IPS-11a (cell line): ENCODE data around the gene BCAP31.
A peak's percentile ranks its signal among the peaks of the same experiment; 100 is the strongest.
"Not testable (repeated sequence)": the region's sequence is repeated elsewhere in the genome, so short reads cannot be mapped to it uniquely, and the experiment has no call there.

ENCODE experiments used
- H3K4me3 ChIP-seq: one replicate; pipeline ENCODE4 v1.5.1; 2013; ENCODE audit warnings: low read depth, low read length, control low read depth

Gene BCAP31

DNA sequence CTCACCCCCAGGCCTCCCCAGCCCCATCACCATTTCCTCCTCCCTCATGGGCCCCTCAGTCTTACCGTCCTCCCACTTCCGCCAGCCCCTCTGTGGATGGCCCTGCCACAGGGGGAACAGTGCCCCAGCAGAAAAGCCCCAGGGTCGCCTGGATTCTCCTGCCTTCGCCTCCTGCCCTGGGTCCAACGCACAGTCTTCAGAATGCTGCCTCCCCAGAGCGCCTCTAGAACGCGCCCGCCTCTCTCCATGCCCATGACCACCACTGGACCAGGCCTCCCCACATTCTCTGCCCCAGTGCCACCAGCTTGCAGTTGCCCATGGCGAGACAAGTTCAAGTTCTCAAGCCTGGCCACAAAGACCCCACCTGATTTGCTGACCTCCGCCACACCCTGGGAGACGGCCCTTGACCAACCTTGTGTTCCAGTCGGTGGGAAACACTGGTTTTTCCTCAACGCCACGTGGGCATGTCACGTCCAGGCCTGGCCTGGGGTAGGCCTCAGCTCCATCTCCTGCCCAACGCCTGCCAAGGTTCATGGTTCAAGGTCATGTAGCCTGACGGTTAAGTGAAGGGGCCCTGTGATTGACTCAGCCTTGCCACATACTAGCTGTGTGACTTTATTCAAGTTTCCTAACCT, 39.2 kb upstream of the BCAP31 start:
- no peak overlapping the region for H3K4me3 ChIP-seq

DNA sequence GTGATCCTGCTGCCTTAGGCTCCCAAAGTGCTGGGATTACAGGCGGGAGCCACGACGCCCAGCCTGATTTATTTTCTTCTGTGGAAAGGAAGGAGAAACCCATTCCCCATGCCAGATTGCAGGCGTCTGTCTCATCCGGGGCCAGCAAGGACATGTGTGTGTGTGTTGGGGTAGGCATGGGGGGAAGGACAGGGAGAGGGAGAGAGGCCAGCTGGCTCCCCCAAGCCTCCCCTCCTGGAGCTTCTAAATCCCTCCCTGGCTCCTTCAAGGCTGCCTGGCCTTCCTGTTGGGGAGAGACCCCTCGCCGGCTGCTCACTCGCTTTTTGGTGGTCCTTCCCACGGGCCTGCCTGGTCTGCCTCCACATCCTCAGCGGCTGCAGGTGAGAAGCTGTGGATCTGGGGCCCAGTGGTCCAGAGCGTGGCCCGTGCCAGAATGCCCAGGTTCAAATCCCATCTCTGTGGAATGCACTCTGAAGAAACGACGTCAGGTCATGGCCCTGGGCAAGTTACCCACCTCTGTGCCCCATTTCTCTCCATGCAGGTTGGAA, 38.5 kb upstream of the BCAP31 start:
- no peak overlapping the region for H3K4me3 ChIP-seq

DNA sequence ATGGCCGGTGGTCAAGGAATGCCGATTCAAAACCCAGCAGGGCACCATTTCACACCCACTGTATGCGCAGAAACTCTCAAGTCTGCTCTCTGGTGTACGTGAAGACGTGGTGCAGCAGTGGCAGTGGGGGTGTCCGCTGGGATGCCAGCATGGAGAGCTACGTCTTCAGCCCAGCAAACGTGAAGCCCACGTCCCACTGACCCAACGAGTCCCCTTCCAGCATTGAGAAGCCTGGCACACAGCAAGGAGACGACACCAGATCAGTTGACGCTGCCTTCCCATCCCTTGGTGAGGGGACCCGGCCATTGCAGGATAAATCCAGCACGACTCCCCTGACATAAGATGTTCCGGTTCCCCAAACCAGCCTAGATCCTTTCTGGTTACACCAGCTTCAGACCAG, 37.7 kb upstream of the BCAP31 start:
- no peak overlapping the region for H3K4me3 ChIP-seq

DNA sequence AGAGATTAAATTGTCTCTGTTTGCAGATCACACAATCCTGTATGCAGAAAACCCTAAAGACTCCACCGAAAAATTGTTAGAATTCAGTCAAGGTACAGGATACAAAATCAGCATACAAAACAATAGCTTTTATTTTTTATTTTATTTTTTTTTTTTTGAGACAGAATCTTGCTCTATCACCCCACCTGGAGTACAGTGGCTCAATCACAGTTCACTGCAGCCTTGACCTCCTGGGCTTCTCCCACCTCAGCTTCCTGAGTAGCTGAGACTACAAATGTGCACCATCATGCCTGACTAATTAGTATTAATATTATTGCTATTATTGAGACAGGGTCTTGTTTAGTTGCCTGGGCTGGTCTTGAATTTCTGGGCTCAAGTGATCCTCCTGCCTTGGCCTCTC, 30.9 kb upstream of the BCAP31 start:
- H3K4me3 ChIP-seq, result no peak overlapping the region

DNA sequence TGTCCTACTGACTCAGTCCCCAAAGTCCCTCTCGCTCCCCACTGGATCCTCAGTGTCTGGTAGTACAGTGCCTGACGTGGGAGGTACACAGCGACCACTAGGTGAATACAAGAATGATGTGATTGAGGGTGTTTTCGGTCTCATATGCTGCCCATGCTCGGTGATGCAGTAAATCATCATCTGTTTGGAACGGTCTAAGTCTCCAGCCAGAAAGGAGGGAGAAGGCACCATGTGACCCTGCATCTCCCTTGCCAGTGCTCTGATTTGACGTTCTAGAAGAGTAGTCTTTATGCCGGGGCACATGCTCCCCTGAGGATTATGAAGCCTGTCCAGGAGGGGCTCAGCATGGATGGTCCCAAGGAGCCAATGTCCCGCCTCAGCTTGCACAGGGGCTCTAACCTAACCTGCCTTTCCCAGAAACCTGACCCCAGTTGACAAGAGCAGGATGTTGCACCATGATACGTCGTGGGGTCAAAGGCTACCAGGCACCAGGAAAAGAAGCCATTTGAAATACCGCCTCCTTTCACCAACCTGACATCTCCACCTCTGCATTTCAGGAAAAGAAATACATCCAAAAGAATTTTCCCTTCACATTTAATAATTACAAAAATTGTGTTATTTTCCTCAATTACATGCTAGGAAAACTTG, 26.1 kb upstream of the BCAP31 start:
- no peak overlapping the region for H3K4me3 ChIP-seq

DNA sequence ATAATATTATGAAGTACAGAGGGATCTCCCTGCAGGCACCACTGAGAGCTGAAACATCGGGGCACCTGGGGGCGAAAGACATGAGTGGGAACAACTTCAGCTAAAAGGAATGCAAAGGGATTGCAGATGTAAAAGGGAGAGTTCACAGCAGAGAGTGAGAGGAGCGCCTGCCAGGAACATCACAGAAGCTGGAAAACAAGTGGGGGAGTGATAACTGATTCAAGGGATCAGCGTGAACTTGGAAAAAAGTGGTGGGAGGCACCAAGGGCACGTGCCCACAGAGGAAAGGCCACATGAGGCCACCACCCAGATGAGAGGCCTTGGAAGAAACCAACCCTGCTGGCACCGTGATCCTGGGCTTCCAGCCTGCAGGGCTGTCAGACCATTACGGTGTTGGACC, 24.8 kb upstream of the BCAP31 start:
- H3K4me3 ChIP-seq, result not testable (repeated sequence)

DNA sequence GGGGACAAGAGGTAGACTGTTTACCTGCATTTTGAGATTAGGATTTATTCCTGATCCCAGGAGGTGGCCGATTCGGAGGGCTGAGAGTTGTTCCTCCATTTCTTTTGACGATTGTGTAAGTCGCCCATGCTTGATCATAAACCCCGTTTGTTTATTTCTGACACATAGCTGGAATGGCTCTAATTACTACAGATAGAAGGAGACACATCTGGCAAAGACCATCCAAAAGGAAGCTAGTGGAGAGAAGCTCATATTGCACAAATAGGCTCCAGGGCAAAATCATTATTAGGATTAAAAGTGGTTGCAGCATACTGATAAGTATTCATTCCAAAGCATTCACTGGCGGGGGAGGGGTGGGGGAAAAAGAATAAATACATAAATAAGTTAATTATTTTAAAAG, 22.8 kb upstream of the BCAP31 start:
- H3K4me3 ChIP-seq, result not testable (repeated sequence)

DNA sequence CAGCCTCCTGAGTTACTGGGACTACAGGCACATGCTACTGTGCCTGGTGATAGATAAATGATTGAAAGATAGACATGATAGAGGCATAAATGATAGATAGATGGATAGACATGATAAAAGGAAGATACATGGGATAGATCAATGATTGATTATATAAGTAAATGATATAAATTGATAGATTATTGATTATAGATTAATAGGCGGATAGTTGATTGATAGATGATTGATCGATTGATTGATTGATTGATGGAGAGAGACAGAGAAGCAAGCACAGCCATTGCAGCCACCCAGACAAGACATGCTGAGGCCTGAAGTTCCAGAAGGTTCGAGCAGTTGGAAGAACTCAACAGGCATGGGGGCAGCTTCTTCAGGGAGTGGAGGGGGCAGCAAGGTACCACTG, 22.2 kb upstream of the BCAP31 start:
- no peak overlapping the region for H3K4me3 ChIP-seq

DNA sequence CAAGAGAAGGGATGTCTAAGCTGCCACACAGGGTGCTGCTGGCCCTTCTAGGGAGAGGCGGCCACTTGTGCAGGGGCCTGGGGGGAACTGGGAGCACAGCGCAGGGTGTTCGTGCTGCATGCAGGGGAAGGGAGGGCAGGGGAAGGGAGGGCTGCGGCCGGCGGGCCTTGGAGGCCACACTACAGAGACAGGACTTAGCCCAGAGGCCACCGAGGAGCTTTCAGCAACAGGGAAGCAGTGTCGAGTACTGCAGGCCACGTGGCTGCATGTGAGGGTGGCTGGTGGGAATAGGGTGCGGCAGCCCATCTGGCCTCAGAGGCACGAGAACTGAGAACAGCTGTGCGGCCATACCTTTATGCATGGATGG, 20.9 kb upstream of the BCAP31 start:
- not testable (repeated sequence) for H3K4me3 ChIP-seq

DNA sequence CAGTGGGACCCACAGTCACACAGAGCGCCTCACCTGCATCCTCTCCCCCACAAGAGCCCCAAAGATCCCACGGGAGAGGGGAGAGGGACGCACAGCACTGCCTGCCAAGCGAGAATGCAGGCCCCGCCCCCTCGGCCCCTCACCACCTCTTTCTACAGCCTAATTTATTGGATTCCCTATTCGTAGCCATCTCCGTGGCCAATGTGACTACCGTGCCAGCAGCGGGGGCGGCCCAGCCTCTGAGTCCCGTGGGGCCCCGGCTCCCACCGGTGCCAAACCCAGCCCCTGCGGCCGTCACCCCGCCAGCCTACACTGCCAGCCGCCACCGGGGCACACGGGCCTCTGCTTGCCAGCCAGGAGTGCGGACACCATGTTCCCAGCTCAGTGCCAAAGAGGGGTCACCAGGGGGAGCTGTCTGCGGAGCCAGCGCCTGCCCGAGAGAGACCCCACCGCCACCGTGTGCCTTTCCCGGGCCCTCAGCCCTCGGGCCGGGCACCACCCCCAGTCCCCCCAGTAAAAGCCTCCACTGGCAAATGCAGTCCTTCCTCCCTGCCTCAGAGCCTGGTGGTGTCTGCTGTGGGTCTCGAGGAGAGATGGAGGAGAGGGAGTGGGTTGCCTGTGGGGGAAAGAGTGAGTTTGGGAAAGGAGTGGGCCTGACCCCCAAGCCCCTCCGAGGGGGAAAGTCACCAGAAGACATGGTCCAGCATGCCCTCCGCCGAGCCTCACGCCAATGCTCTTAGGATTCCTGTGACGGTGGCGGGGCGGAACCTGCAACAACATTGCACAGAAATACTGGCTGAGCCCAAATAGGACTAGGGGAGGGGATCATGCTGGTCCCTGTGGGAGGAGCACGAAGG, 20.3 kb upstream of the BCAP31 start:
- peak overlapping the region; percentile 17 for H3K4me3 ChIP-seq

DNA sequence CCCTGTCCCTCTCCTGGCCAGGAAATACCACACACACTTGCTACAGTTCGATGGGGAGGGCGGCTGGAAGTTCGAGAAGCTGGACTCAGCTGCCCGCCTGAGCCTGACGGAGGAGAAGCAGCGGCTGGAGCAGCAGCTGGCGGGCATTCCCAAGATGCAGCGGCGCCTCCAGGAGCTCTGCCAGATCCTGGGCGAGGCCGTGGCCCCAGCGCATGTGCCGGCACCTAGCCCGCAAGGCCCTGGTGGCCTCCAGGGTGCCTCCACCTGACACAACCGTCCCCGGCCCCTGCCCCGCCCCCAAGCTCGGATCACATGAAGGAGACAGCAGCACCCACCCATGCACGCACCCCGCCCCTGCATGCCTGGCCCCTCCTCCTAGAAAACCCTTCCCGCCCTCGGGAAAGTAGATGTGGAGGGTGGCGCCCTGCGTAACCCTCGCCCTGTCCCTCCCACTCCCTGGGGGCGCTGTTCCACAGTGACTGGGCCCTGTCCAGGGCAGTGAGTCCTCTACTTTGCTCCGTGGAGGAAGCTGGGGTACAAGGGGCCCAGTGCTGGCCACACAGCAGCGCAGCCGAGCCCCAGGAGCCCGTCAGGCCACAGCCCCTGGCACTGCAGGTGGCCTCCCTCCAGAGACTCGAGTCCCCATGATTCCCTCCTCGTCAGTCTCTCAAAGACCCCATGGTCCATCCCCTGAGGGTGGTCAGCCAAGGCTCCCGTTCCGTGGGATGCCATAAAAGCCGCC, 19.5 kb upstream of the BCAP31 start:
- peak overlapping the region; percentile 17 for H3K4me3 ChIP-seq

DNA sequence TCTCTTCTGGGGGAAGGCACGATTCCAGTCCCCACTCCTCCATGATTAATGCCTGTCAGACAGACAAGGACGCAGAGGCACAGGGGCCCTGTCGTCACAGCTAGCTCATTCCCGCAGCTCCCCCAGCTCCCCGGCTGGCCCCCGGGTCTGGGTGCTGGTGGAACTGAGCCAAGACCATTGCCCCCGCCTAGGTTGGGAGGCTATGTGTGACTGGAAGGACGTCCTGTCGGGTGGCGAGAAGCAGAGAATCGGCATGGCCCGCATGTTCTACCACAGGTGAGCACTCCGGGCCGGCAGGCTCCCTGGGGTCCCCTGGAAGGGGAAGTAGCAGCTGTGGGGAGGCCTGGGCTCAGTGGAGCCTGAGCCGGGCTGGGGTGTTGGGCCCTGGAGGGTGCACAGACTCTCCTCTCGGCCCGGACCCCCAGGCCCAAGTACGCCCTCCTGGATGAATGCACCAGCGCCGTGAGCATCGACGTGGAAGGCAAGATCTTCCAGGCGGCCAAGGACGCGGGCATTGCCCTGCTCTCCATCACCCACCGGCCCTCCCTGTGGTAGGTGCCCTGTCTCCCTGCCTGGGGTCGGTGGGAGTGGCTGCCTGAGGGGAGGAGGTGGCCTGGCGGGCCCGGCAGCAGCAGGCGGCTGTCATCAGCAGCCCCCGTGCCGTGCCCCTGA, 18.7 kb upstream of the BCAP31 start:
- not testable (repeated sequence) for H3K4me3 ChIP-seq

DNA sequence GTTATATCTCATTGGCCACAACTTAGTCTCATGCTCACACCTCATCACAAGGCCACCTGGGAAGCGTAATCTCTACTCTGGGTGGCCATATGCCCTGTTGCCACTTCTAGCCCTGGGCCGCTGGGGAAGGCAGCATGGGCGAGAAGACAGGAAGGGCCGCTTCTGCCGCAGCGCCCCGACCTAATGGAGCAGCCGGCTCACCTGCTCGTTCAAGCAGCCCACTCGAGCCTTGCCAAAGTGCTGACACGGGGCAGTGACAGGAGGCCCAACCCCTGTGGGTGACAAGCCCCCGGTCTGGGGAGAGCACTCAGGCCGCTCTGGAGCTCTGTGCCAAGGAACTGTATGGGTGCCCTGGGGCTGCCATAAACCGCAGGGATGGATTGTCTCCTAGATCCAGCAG, 17.9 kb upstream of the BCAP31 start:
- not testable (repeated sequence) for H3K4me3 ChIP-seq

DNA sequence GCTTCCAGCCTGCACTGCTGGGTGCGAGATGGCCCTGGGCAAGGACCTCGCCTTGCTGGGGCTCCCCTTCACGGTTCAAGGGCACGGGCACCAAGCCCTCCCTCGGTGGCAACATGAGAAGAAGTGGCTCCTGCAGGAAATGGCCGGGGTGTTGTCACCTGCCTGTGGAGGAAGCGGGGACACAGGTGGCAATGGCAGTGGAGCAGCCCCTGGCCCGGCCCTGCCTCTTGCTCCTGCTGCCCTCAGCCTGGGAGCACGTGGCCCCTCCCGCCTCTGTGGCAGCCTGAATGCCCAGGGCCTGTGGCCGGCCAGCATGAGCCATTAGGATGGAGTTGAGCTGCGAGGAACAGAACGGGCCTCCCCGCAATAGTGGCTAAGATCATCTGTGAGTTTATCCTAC, 17.3 kb upstream of the BCAP31 start:
- no peak overlapping the region for H3K4me3 ChIP-seq

DNA sequence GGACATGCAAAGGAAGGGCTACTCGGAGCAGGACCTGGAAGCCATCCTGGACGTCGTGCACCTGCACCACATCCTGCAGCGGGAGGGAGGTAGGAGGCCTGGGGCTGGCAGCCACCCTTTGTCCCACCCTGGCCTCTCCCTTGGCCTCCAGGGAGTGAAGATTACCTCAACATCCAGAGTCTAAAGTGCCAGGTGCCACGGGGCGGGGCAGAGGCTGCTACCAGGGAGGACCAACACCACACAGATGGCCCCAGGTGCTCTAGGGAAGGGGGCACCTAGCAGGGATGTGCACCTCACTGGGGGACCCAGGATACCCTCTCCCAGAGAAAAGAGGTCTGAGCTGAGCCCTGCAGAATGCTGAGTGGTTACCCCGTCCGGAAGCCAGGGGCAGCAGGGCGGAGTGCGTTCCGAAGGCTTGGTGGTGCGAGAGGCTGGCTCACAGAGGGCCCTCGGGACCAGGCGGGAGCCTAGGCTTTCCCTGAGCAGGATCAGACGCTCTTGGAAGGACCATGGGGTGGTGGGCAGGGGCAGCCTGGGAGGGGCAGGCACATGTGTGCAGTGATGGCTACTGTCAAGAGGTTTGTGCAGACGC, 16.5 kb upstream of the BCAP31 start:
- H3K4me3 ChIP-seq, result no peak overlapping the region

DNA sequence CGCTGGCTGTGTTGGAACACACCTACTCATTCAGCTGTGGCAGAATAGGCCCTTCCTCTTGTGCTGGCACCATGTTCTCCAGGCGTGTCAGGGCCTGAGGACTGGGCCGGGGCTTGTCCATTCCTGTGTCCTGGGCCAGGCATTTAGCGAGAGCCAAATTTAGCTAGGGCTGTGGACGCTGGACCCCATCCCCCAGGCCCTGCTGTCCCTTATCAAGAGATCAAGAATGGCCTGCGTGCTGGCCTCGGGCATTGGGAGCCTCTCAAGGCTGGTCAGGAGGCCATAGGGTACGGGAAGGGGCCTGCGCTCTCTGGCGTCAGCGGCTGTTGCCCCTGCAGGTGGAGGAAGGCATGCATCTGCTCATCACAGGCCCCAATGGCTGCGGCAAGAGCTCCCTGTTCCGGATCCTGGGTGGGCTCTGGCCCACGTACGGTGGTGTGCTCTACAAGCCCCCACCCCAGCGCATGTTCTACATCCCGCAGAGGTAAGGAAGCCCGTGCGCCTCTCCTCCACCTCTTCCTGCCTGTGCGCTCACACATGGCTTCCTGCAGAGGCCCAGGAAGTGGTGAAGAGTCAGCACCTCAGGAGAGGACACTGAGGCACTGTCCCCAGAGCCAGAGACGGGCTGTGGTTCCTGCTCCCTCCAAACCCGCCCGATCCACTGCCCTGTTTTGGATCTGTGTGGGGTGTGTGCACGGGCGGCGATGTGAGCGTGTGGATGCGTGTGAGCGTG, 15.7 kb upstream of the BCAP31 start:
- H3K4me3 ChIP-seq, result no peak overlapping the region

DNA sequence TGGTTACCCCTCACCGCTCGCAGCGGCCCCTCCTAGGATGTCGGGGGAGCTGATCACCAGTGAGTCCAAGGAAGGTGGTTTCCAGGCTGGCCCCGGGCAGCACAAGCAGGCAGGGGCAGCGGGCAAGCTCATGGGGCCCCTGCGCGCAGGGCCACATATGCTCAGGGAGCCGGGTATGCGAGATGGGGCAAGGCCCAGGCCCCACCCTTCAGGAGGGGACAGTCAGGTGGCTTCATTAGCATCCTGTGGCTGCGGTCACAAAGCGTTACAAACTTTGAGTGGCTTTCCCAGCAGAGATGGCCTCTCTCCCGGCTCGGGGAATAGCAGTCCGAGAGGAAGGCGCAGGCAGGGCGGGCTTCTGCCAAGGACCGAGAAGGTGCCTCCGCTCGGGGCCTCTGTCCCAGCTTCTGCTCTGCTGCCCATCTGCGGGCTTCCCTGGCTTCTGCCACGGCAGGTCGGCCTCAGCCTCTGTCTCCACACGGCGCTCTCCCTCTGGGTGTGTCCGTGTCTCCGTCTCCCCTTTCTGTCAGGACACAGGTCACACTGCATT, 13.9 kb upstream of the BCAP31 start:
- no peak overlapping the region for H3K4me3 ChIP-seq

DNA sequence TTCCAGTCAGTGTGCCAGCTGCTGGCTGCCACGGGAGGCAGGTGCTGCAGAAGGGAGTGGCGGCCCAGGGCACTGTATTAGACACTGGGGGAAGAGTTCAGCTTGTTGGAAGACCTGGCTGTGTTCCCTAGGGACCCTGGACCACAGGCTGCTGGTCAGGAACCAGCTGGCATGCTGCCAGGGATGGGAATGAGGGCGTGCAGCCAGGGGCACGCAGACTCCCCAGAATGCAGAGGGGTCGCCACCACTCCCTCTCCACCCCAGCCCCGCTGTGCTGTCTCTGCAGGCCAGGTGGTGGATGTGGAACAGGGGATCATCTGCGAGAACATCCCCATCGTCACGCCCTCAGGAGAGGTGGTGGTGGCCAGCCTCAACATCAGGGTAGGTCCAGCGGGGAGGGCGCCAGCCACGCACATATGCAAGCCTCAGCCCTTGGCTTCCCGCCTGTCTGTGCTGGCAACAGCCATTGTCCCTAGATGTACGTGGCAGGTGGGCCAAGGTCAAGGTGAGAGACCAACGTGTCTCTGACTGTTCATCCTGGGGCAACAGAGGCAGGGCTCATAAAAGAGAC, 12.8 kb upstream of the BCAP31 start:
- no peak overlapping the region for H3K4me3 ChIP-seq
